Gastrocnemius medialis (tissue), 4 donors: Measurements from ENCODE around the gene CCT7. TPM values are rescaled to one million over a fixed set of nuclear protein-coding genes. Genes with fewer than 3 reads are reported as not detected.

Experiments
- ATAC-seq, 2 donors: fragments of 150-250 bp; one replicate each; pipeline ENCODE4 v1.9.1; 2016
- DNase-seq, 2 donors: peaks; one replicate each; pipeline ENCODE4 v3.0.0-alpha.2; 2019
- H3K27ac ChIP-seq, 4 donors: fragments of 200-600 bp; sonication (generic); 1 replicate in 1 of 4; 2 replicates in 3 of 4; pipeline ENCODE4 v1.5.1; 2016 to 2018; ENCODE audit warnings: mild to moderate bottlenecking in 2 of 4, moderate library complexity in 1 of 4
- H3K27me3 ChIP-seq, 3 donors: fragments of 200-600 bp; sonication (generic) in 2 of 3; 1 replicate in 1 of 3; 2 replicates in 2 of 3; pipeline versions ENCODE4 v1.5.1 to v1.6.0; 2016 to 2019; ENCODE audit warnings: mild to moderate bottlenecking in 1 of 3, moderate library complexity in 1 of 3
- H3K36me3 ChIP-seq, 2 donors: fragments of 200-600 bp; sonication (generic) in 1 of 2; one replicate each; pipeline ENCODE4 v1.5.1; 2017 to 2018
- H3K4me1 ChIP-seq, 2 donors: fragments of 200-600 bp; sonication (generic) in 1 of 2; one replicate each; pipeline ENCODE4 v1.5.1; 2016 to 2017; ENCODE audit warnings: mild to moderate bottlenecking in 2 of 2
- H3K4me3 ChIP-seq, 4 donors: fragments of 200-600 bp; sonication (generic) in 3 of 4; 1 replicate in 1 of 4; 2 replicates in 3 of 4; pipeline ENCODE4 v1.5.1; 2016 to 2019; ENCODE audit warnings: mild to moderate bottlenecking in 2 of 4
- H3K9me3 ChIP-seq, 3 donors: fragments of 200-600 bp; sonication (generic) in 2 of 3; 1 replicate in 1 of 3; 2 replicates in 2 of 3; pipeline ENCODE4 v1.5.1; 2016 to 2019
- POLR2A ChIP-seq, 2 donors: fragments of 450-650 bp; IDR thresholded peaks; one replicate each; pipeline ENCODE4 v1.6.1; 2017; ENCODE audit warnings: antibody characterized with exemption in 2 of 2, mild to moderate bottlenecking in 2 of 2, moderate library complexity in 2 of 2
- in situ Hi-C, 4 donors: fragments of 200-750 bp; cut with MboI; loops; one replicate each; pipeline versions ENCODE4 v1.15.0 to v1.8.0; 2017; ENCODE audit warnings: low sequenced_read_pairs in 4 of 4
- intact Hi-C: fragments of 100-400 bp; cut with DNase I; formaldehyde crosslinking; loops from one replicate; pipeline ENCODE4 v1.15.1; 2023; ENCODE audit warnings: low total_unique reads
- total RNA-seq, 4 donors: library from RNA; depleted of rRNA; stranded (reverse); fragments of >200 nt; gene quantifications; one replicate each; pipeline versions ENCODE4 v1.1.0 to v1.2.3, GENCODE V29; 2016
- TF ChIP-seq, protein P1 (sequence below), 5 experiments: fragments of 450-650 bp in 3 of 5; fragments of 200-600 bp in 2 of 5; sonication (generic) in 2 of 5; IDR thresholded peaks in 4 of 5; conservative IDR thresholded peaks in 1 of 5; 1 replicate in 4 of 5; 2 replicates in 1 of 5; pipeline ENCODE4 v1.5.1; 2016 to 2019; ENCODE audit warnings: antibody characterized with exemption in 5 of 5, mild to moderate bottlenecking in 3 of 5, moderate library complexity in 3 of 5

The CCT7 gene
- total RNA-seq, 4 donors from 2014 or later = 215 to 334 (median 284) TPM

DNA sequence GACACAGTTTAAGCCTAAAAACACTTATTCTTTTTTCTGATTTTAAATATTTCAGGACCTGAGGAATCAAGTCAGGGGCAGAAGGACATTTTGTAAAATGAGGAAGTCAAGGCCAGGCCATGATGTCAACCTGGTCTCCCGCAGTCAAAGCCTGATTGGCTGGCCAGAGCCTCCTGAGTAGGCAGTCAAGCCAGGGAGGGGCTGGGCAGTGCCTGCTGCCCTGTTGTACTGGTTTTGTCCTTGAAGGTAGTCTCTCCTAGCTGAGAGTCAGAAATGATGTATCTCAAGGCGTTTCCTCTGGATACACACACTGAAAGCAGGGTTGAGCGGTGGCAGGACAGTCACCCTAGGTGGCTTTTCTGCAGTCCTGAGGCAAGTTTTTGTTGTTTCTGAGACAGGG, 19.8 kb downstream of the CCT7 start:
- no peak for TF ChIP-seq POLR2A (IDR thresholded peaks at IDR 0.05)
- TF ChIP-seq, protein P1, sequence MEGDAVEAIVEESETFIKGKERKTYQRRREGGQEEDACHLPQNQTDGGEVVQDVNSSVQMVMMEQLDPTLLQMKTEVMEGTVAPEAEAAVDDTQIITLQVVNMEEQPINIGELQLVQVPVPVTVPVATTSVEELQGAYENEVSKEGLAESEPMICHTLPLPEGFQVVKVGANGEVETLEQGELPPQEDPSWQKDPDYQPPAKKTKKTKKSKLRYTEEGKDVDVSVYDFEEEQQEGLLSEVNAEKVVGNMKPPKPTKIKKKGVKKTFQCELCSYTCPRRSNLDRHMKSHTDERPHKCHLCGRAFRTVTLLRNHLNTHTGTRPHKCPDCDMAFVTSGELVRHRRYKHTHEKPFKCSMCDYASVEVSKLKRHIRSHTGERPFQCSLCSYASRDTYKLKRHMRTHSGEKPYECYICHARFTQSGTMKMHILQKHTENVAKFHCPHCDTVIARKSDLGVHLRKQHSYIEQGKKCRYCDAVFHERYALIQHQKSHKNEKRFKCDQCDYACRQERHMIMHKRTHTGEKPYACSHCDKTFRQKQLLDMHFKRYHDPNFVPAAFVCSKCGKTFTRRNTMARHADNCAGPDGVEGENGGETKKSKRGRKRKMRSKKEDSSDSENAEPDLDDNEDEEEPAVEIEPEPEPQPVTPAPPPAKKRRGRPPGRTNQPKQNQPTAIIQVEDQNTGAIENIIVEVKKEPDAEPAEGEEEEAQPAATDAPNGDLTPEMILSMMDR (IDR thresholded peaks at IDR 0.05 in 4 of 5, conservative IDR thresholded peaks at IDR 0.05 in 1 of 5) = no peak
- Histone ChIP-seq H3K27ac (no peak overlapping the region), H3K4me1 (peaks cover 0 to 5% of the 10 kb centered on the region in 2 donors), H3K4me3 (no peak overlapping the region), H3K27me3 (no peaks in the 10 kb centered on the region), H3K9me3 (no peaks in the 10 kb centered on the region), H3K36me3 (peaks cover 0 to 60% of the 10 kb centered on the region in 2 donors)
- in situ Hi-C loops = no loop called here
- DNase-seq (no peak), ATAC-seq (no peak)
- intact Hi-C loops = no loop called here

DNA sequence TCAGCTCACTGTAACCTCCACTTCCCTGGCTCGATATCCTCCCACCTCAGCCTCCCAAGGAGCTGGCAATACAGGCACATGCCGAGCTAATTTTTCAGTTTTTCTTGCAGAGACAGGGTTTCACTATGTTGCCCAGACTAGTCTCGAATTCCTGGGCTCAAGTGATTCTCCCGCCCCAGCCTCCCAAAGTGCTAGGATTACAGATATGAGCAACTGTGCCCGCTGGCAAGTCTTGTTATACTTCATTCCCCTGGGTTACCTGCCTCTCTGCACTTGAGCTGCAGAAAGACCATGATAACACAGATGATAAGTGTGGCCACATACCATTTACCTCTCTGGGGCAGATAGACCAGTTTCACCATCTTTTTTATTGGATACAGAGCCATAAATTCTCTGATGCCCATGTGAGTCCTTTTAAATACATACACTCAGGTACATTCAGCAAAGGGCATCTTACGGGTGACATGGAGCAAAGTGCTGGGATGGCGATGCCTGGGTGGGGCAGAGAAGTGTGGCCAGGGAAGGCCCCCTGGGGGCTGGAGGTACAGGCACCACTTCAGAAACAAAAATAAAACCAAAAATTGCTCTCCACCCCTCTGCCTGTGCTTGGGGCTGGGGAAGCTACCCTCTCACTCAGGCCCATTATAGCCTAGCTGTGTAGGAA, 20.4 kb downstream of the CCT7 start:
- H3K36me3 ChIP-seq = peaks cover 0 to 54% of the 10 kb centered on the region in 2 donors
- H3K4me1 ChIP-seq = peaks cover 0 to 5% of the 10 kb centered on the region in 2 donors
- TF ChIP-seq, protein P1 (IDR thresholded peaks at IDR 0.05 in 4 of 5, conservative IDR thresholded peaks at IDR 0.05 in 1 of 5) = no peak
- no peak for TF ChIP-seq POLR2A (IDR thresholded peaks at IDR 0.05)
- no peaks in the 10 kb centered on the region for H3K9me3 ChIP-seq
- no peaks in the 10 kb centered on the region for H3K27me3 ChIP-seq
- intact Hi-C loops (no loop called here), in situ Hi-C loops (no loop called here)
- no peak overlapping the region for H3K4me3 ChIP-seq
- ATAC-seq (no peak), DNase-seq (no peak)
- H3K27ac ChIP-seq = no peak overlapping the region

- TF ChIP-seq POLR2A (IDR thresholded peaks at IDR 0.05) = no peak
- TF ChIP-seq, protein P1 (IDR thresholded peaks at IDR 0.05 in 4 of 5, conservative IDR thresholded peaks at IDR 0.05 in 1 of 5) = no peak
- Histone ChIP-seq H3K4me3 (no peak overlapping the region), H3K27ac (no peak overlapping the region), H3K36me3 (peaks cover 0 to 48% of the 10 kb centered on the region in 2 donors), H3K4me1 (peaks cover 0 to 5% of the 10 kb centered on the region in 2 donors), H3K27me3 (no peaks in the 10 kb centered on the region), H3K9me3 (no peaks in the 10 kb centered on the region)
- no peak for ATAC-seq
- intact Hi-C loops (no loop called here), in situ Hi-C loops (no loop called here)
- no peak for DNase-seq
Observed at GRCh38 chr2:73255007-73255644, 21.0 kb downstream of the CCT7 start.

DNA sequence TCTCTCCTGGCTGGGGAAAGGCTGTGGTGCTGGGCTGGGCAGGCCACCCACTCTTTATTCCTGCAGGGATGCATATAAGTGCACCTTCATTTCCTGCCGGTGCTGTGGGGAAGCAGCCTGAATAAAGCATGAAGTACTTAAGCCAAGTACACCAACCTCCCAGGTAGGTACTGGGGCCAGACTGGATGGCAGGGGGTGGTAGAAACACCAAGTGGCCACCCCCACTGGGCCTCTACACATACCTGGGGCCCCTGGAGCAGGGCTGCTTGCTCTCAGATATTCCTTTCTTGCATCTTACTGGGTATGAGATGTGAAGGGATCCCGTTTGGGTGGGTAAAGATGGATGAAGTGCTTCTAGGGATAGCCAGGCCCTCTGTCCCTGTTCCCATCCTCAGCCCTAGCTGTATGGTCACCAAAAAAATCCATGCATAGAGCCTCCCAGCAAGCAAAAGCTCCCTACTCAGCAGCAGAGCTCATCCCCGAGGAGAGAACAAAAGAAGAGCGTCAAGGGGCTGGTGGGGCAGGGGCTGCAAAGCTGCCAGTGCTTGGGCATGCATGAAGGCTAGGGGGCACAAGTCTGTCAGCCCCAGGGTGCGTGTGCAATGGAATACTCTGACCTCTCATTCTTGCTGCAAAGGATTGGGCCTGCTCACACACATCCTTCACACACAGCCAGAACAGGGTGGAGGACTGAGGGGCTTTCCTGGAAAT, 22.0 kb downstream of the CCT7 start:
- DNase-seq (no peak), ATAC-seq (no peak)
- Histone ChIP-seq H3K27me3 (no peaks in the 10 kb centered on the region), H3K9me3 (no peaks in the 10 kb centered on the region), H3K4me3 (no peak overlapping the region), H3K4me1 (peaks cover 0 to under 1% of the 10 kb centered on the region in 2 donors), H3K36me3 (peaks cover 0 to 40% of the 10 kb centered on the region in 2 donors), H3K27ac (no peak overlapping the region)
- TF ChIP-seq POLR2A (IDR thresholded peaks at IDR 0.05) = no peak
- TF ChIP-seq, protein P1 (IDR thresholded peaks at IDR 0.05 in 4 of 5, conservative IDR thresholded peaks at IDR 0.05 in 1 of 5) = no peak
- intact Hi-C loops (no loop called here), in situ Hi-C loops (no loop called here)
